ENCODE measurements around the gene NAA20.

DNA sequence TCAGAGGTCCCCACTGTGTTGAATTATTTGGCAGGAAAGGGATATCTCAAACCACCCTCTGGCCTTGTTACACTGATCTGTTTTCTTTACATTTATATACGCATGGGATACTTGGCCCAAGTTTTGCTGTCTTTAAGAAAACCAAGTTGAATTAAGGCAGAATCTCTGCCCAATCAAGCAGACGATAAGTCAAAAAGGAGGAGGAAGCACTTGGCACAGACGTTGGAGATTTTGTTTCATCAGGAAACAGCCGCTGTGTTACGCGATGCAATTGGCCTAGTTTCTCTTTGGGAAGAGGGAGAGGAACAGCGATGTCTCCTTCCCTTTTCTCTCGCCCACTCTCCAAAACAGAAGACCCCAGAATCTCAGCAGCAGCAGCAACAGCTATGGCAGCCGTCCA is 20.2 kb upstream of the NAA20 start:
- TF ChIP-seq, protein P1, sequence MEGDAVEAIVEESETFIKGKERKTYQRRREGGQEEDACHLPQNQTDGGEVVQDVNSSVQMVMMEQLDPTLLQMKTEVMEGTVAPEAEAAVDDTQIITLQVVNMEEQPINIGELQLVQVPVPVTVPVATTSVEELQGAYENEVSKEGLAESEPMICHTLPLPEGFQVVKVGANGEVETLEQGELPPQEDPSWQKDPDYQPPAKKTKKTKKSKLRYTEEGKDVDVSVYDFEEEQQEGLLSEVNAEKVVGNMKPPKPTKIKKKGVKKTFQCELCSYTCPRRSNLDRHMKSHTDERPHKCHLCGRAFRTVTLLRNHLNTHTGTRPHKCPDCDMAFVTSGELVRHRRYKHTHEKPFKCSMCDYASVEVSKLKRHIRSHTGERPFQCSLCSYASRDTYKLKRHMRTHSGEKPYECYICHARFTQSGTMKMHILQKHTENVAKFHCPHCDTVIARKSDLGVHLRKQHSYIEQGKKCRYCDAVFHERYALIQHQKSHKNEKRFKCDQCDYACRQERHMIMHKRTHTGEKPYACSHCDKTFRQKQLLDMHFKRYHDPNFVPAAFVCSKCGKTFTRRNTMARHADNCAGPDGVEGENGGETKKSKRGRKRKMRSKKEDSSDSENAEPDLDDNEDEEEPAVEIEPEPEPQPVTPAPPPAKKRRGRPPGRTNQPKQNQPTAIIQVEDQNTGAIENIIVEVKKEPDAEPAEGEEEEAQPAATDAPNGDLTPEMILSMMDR (CRISPR knock-in tag; IDR thresholded peaks at IDR 0.05), result no peak
- TF ChIP-seq KLF13 (CRISPR knock-in tag; IDR thresholded peaks at IDR 0.05) (no peak), SIN3A (IDR thresholded peaks at IDR 0.05; ENCODE audit: borderline replicate concordance, low read depth, low read length) (no peak), FOSL2 (CRISPR knock-in tag; IDR thresholded peaks at IDR 0.05) (no peak), E2F5 (CRISPR knock-in tag; conservative IDR thresholded peaks at IDR 0.05) (no peak), ELF1 (CRISPR knock-in tag; IDR thresholded peaks at IDR 0.05) (no peak)
- TF ChIP-seq, protein P2, sequence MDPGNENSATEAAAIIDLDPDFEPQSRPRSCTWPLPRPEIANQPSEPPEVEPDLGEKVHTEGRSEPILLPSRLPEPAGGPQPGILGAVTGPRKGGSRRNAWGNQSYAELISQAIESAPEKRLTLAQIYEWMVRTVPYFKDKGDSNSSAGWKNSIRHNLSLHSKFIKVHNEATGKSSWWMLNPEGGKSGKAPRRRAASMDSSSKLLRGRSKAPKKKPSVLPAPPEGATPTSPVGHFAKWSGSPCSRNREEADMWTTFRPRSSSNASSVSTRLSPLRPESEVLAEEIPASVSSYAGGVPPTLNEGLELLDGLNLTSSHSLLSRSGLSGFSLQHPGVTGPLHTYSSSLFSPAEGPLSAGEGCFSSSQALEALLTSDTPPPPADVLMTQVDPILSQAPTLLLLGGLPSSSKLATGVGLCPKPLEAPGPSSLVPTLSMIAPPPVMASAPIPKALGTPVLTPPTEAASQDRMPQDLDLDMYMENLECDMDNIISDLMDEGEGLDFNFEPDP (CRISPR knock-in tag; conservative IDR thresholded peaks at IDR 0.05), result no peak
